GM19193 (cell line): ENCODE data around the gene OSM.

Source experiments
- POLR2A ChIP-seq: IDR thresholded peaks from 4 replicates; pipeline ENCODE4 v1.6.1; 2011; ENCODE audit not compliant: insufficient read depth, insufficient read length; ENCODE audit errors: extremely low read depth

The OSM gene

GRCh38 chr22:30236875-30237274, 29.8 kb downstream of the OSM start:
- TF ChIP-seq POLR2A: no peak

GRCh38 chr22:30235687-30236170, 30.9 kb downstream of the OSM start:
- no peak for TF ChIP-seq POLR2A

GRCh38 chr22:30234786-30235470, 31.7 kb downstream of the OSM start:
- no peak for TF ChIP-seq POLR2A

GRCh38 chr22:30233582-30233981, 33.1 kb downstream of the OSM start:
- no peak for TF ChIP-seq POLR2A

- TF ChIP-seq POLR2A: no peak
These were observed 33.9 kb downstream of the OSM start for GRCh38 chr22:30232716-30233218.

GRCh38 chr22:30230787-30231461, 35.7 kb downstream of the OSM start:
- no peak for TF ChIP-seq POLR2A

- no peak for TF ChIP-seq POLR2A
These were observed 36.3 kb downstream of the OSM start for GRCh38 chr22:30230330-30230729.

- TF ChIP-seq POLR2A: no peak
These were observed 37.9 kb downstream of the OSM start for GRCh38 chr22:30228509-30229359.

- TF ChIP-seq POLR2A: no peak
These were observed 39.0 kb downstream of the OSM start for GRCh38 chr22:30227438-30228228.

GRCh38 chr22:30226192-30226832, 40.3 kb downstream of the OSM start:
- no peak for TF ChIP-seq POLR2A

- TF ChIP-seq POLR2A: no peak
These were observed 41.3 kb downstream of the OSM start for GRCh38 chr22:30225220-30225927.

- TF ChIP-seq POLR2A: no peak
These were observed 42.3 kb downstream of the OSM start for GRCh38 chr22:30224161-30224857.

GRCh38 chr22:30223303-30223702, 43.3 kb downstream of the OSM start:
- TF ChIP-seq POLR2A: no peak
